Endothelial cell of umbilical vein (primary cell): ENCODE measurements around the gene CCDC117. TPM values are rescaled to one million over a fixed set of nuclear protein-coding genes. Genes with fewer than 3 reads are reported as not detected.

Experiments used
- BruUV-seq: library from RNA; stranded (reverse); fragments of 400-500 nt; replicated peaks from 2 replicates; lab custom pipeline; 2021; lab: Mats Ljungman, UMichigan
- CTCF ChIA-PET: fragments of 300-600, 350-600 bp; sonication (Branson Sonifier 250); formaldehyde crosslinking; loops from one replicate; lab custom pipeline; 2021; ENCODE audit warnings: antibody characterized with exemption, inconsistent platforms; lab: Charles Lee
- POLR2A ChIA-PET: fragments of 300-600, 350-600 bp; sonication (Branson Sonifier 250); formaldehyde crosslinking; loops from one replicate; lab custom pipeline; 2021; ENCODE audit warnings: antibody characterized with exemption, inconsistent platforms; lab: Charles Lee
- DNase-seq: peaks from one replicate; pipeline ENCODE4 v3.0.0-alpha.2; 2011; ENCODE audit warnings: low read depth, low spot score
- FAIRE-seq: peaks from 2 replicates; lab custom pipeline; 2011; peaks lifted over from hg19 to GRCh38; lab: Jason Lieb, UNC
- H2AFZ ChIP-seq: 2 replicates; pipeline ENCODE4 v1.6.0; 2012; ENCODE audit warnings: low read depth, low read length, control low read depth, inconsistent platforms
- H3K27ac ChIP-seq: 2 replicates; pipeline ENCODE4 v1.5.1; 2011; ENCODE audit warnings: low read depth, mild to moderate bottlenecking, control low read depth, low read length, moderate library complexity; ENCODE audit not compliant: insufficient read depth
- H3K27me3 ChIP-seq, 2 experiments: 2 replicates each; pipeline versions ENCODE4 v1.6.0 to v1.6.1; 2011; ENCODE audit warnings: low read length in 2 of 2, mixed read lengths in 1 of 2; ENCODE audit not compliant: control insufficient read depth in 2 of 2, insufficient read depth in 2 of 2
- H3K36me3 ChIP-seq, 2 experiments: 2 replicates in 1 of 2; 3 replicates in 1 of 2; pipeline ENCODE4 v1.5.1; 2011; ENCODE audit warnings: low read length in 2 of 2, mild to moderate bottlenecking in 1 of 2, moderate library complexity in 1 of 2; ENCODE audit not compliant: control insufficient read depth in 2 of 2, insufficient read depth in 2 of 2; ENCODE audit errors: extremely low read depth in 1 of 2
- H3K4me1 ChIP-seq: 3 replicates; pipeline ENCODE4 v1.5.1; 2011; ENCODE audit warnings: mild to moderate bottlenecking, low read length; ENCODE audit not compliant: control insufficient read depth, insufficient read depth; ENCODE audit errors: extremely low read depth
- H3K4me2 ChIP-seq: 2 replicates; pipeline ENCODE4 v1.6.1; 2011; ENCODE audit warnings: low read length, control low read depth, mixed read lengths; ENCODE audit not compliant: insufficient read depth
- H3K4me3 ChIP-seq, 3 experiments: fragments of 200-600 bp in 1 of 3; sonication (generic), shearing (Covaris generic) in 1 of 3; replicated peaks in 1 of 3; 2 replicates each; pipeline ENCODE4 v1.5.1; 2011 to 2016; ENCODE audit warnings: control low read depth in 3 of 3, low read length in 3 of 3, mild to moderate bottlenecking in 2 of 3, inconsistent platforms in 1 of 3, low read depth in 1 of 3, moderate library complexity in 1 of 3; ENCODE audit not compliant: insufficient read depth in 1 of 3
- H3K79me2 ChIP-seq: 2 replicates; pipeline ENCODE4 v1.6.0; 2012; ENCODE audit warnings: low read length, inconsistent platforms; ENCODE audit not compliant: control insufficient read depth, insufficient read depth
- H3K9ac ChIP-seq: replicated peaks from 2 replicates; pipeline ENCODE3; 2011; ENCODE audit warnings: low read length, control low read depth; ENCODE audit not compliant: insufficient read depth; ENCODE audit errors: extremely low read depth
- H3K9me1 ChIP-seq: replicated peaks from 3 replicates; pipeline ENCODE4 v1.6.0; 2011; ENCODE audit warnings: mild to moderate bottlenecking, low read length; ENCODE audit not compliant: control insufficient read depth, insufficient read depth; ENCODE audit errors: extremely low read depth
- H3K9me3 ChIP-seq: replicated peaks from 2 replicates; pipeline ENCODE4 v1.5.1; 2012; ENCODE audit warnings: low read length, inconsistent platforms; ENCODE audit not compliant: control insufficient read depth, insufficient read depth
- H4K20me1 ChIP-seq: replicated peaks from 2 replicates; pipeline ENCODE3; 2011; ENCODE audit warnings: mild to moderate bottlenecking, low read length; ENCODE audit not compliant: control insufficient read depth, insufficient read depth; ENCODE audit errors: extremely low read depth
- CTCF ChIP-seq, 2 donors: IDR thresholded peaks; 1 replicate in 1 of 2; 2 replicates in 1 of 2; pipeline ENCODE4 v1.5.1; 2011; ENCODE audit warnings: low read length in 2 of 2, mild to moderate bottlenecking in 2 of 2, moderate library complexity in 2 of 2, control low read depth in 1 of 2, inconsistent platforms in 1 of 2, low read depth in 1 of 2; ENCODE audit not compliant: insufficient read depth in 1 of 2; ENCODE audit errors: extremely low read depth in 1 of 2
- EZH2 ChIP-seq: IDR thresholded peaks from 2 replicates; pipeline ENCODE4 v1.6.1; 2012; ENCODE audit warnings: borderline replicate concordance, low read depth, mild to moderate bottlenecking, moderate library complexity, low read length, inconsistent platforms; ENCODE audit not compliant: severe bottlenecking
- FOS ChIP-seq: IDR thresholded peaks from 2 replicates; pipeline ENCODE4 v1.6.1; 2011; ENCODE audit warnings: mild to moderate bottlenecking, low read length, moderate library complexity, borderline replicate concordance; ENCODE audit not compliant: insufficient read depth
- GATA2 ChIP-seq: IDR thresholded peaks from 2 replicates; pipeline ENCODE4 v1.7.0; 2011; ENCODE audit warnings: low read depth, mild to moderate bottlenecking, moderate library complexity, mixed read lengths, low read length; ENCODE audit not compliant: insufficient read length, insufficient read depth
- JUN ChIP-seq: IDR thresholded peaks from 2 replicates; pipeline ENCODE4 v1.6.1; 2011; ENCODE audit warnings: borderline replicate concordance, low read depth; ENCODE audit not compliant: insufficient read length, insufficient read depth
- MAX ChIP-seq: IDR thresholded peaks from 2 replicates; pipeline ENCODE4 v1.6.1; 2011; ENCODE audit not compliant: insufficient read depth, insufficient read length
- MYC ChIP-seq: IDR thresholded peaks from one replicate; pipeline ENCODE4 v1.6.1; 2011; ENCODE audit warnings: mild to moderate bottlenecking, low read depth, low read length
- POLR2A ChIP-seq: IDR thresholded peaks from 2 replicates; pipeline ENCODE4 v1.6.1; 2012; ENCODE audit warnings: low read depth, mild to moderate bottlenecking, control low read depth, low read length
- POLR2AphosphoS5 ChIP-seq: IDR thresholded peaks from 2 replicates; pipeline ENCODE4 v1.6.1; 2012; ENCODE audit warnings: low read depth, mild to moderate bottlenecking, control low read depth, low read length, moderate library complexity; ENCODE audit not compliant: insufficient read depth
- dilution Hi-C: fragments of 300-500 bp; cut with MboI; formaldehyde crosslinking; loops from one replicate; pipeline ENCODE4 v1.15.0; 2019; ENCODE audit warnings: low sequenced_read_pairs; ENCODE audit not compliant: extremely low pct_ligation_motif_present
- intact Hi-C: fragments of 100-400 bp; cut with micrococcal nuclease; formaldehyde crosslinking; loops from one replicate; pipeline ENCODE4 v1.10.0; 2022
- polyA plus RNA-seq, 4 experiments: library from polyadenylated mRNA; depleted of rRNA in 3 of 4; stranded (reverse) in 3 of 4; unstranded in 1 of 4; fragments of >200 nt; gene quantifications; 2 replicates each; pipeline versions ENCODE4 v1.2.1 to v1.2.3, GENCODE V29; 2011 to 2012; ENCODE audit warnings: missing spikeins in 1 of 4
- total RNA-seq: library from RNA; stranded (reverse); gene quantifications from 2 replicates; pipeline ENCODE4 v1.2.3, GENCODE V29; 2021

CCDC117 gene
- total and polyA plus RNA-seq, 2 donors (not counting 3 experiments of a cell fraction or from before 2014, with no cell fraction given): 5.5 to 23.3 TPM

GRCh38 chr22:28815111-28815510 lies 42.6 kb downstream of the CCDC117 start:
- Histone ChIP-seq H3K9ac (no peak overlapping the region), H3K4me2 (no peak overlapping the region), H3K27me3 (no peaks in the 10 kb centered on the region), H3K9me1 (no peaks in the 10 kb centered on the region), H3K79me2 (no peaks in the 10 kb centered on the region), H3K4me1 (peaks cover 10% of the 10 kb centered on the region), H3K9me3 (no peaks in the 10 kb centered on the region), H2AFZ (no peak overlapping the region), H3K36me3 (no peaks in the 10 kb centered on the region), H3K4me3 (no peak overlapping the region), H4K20me1 (no peaks in the 10 kb centered on the region), H3K27ac (no peak overlapping the region)
- no TSS peak for BruUV-seq
- dilution Hi-C loops: no loop called here
- TF ChIP-seq MAX: no peak
- ChIA-PET CTCF (interaction anchor here (1.4 to 3.6 kb wide), 2 partner anchors 11 to 14 kb away, joined by 3 to 13 read pairs; no protein-coding TSS in a partner anchor), POLR2A (no interaction called here)
- no peak for FAIRE-seq
- intact Hi-C loops: no loop called here
- no peak for DNase-seq

GRCh38 chr22:28815729-28816128 lies 43.2 kb downstream of the CCDC117 start:
- no peaks in the 10 kb centered on the region for H4K20me1 ChIP-seq
- H3K9me3 ChIP-seq: no peaks in the 10 kb centered on the region
- H3K4me1 ChIP-seq: peaks cover 7% of the 10 kb centered on the region
- DNase-seq (no peak), FAIRE-seq (no peak)
- dilution Hi-C loops: no loop called here
- no peaks in the 10 kb centered on the region for H3K9me1 ChIP-seq
- no peak overlapping the region for H3K27ac ChIP-seq
- H3K27me3 ChIP-seq: no peaks in the 10 kb centered on the region
- no peaks in the 10 kb centered on the region for H3K79me2 ChIP-seq
- TF ChIP-seq MYC (no peak), GATA2 (no peak), EZH2 (no peak), MAX (no peak), POLR2AphosphoS5 (no peak), FOS (no peak), JUN (no peak), CTCF (IDR thresholded peaks at IDR 0.05; ENCODE audit: extremely low read depth in 1 of 2, insufficient read depth in 1 of 2, low read depth in 1 of 2, low read length in 2 of 2) (no peak), POLR2A (no peak)
- no peak overlapping the region for H3K9ac ChIP-seq
- H3K4me2 ChIP-seq: no peak overlapping the region
- CTCF ChIA-PET: interaction anchor here (1.9 to 3.6 kb wide), 2 partner anchors 13 to 215 kb away, joined by 7 to 13 read pairs; no protein-coding TSS in a partner anchor
- POLR2A ChIA-PET: no interaction called here
- no peaks in the 10 kb centered on the region for H3K36me3 ChIP-seq
- no peak overlapping the region for H2AFZ ChIP-seq
- intact Hi-C loops: no loop called here
- BruUV-seq: no TSS peak
- H3K4me3 ChIP-seq: no peak overlapping the region
